ENCODE measurements around the gene TXLNA. TPM values are rescaled to one million over a fixed set of nuclear protein-coding genes. Genes with fewer than 3 reads are reported as not detected.
A peak's percentile ranks its signal among the peaks of the same experiment; 100 is the strongest.

The TXLNA gene
- polyA plus RNA-seq, 5 donors, result 35.6 to 49.1 (median 42.6) TPM

GRCh38 chr1:32241001-32241763 is 61.7 kb downstream of the TXLNA start:
- peak; percentile 64 to 69 for DNase-seq

GRCh38 chr1:32242341-32242851 is 62.9 kb downstream of the TXLNA start:
- peak; percentile 50 to 59 for DNase-seq

GRCh38 chr1:32246888-32247273 is 67.4 kb downstream of the TXLNA start, which contains the start of gene FAM167B:
Gene FAM167B (plus strand): TSS chr1:32247222. CDS start chr1:32247422, 200 bp downstream.
- no peak for DNase-seq

- no peak for DNase-seq
These were observed 68.0 kb downstream of the TXLNA start for GRCh38 chr1:32247452-32247851.

Other genes starting within 250 kb of the TXLNA start
- 100 to 1,000 TPM; 176 to 268 (median 222) TPM for gene PTP4A2, start 241.3 kb upstream of the TXLNA start, polyA plus RNA-seq (ENCODE audit: insufficient read depth in 1 of 5, insufficient read length in 5 of 5, low replicate concordance in 1 of 5)
- gene KHDRBS1, start 165.8 kb upstream of the TXLNA start, polyA plus RNA-seq (ENCODE audit: insufficient read depth in 1 of 5, insufficient read length in 5 of 5, low replicate concordance in 1 of 5), result 100 to 1,000 TPM; 193 to 247 (median 218) TPM
- 10 to 100 TPM; 21.1 to 27.2 (median 24.6) TPM for gene TMEM39B, start 106.7 kb upstream of the TXLNA start, polyA plus RNA-seq (ENCODE audit: insufficient read depth in 1 of 5, insufficient read length in 5 of 5, low replicate concordance in 1 of 5)
- gene KPNA6, start 71.6 kb upstream of the TXLNA start, polyA plus RNA-seq (ENCODE audit: insufficient read depth in 1 of 5, insufficient read length in 5 of 5, low replicate concordance in 1 of 5), result 10 to 100 TPM; 28.0 to 39.1 (median 35.5) TPM
- gene CCDC28B, start 20.9 kb downstream of the TXLNA start, polyA plus RNA-seq (ENCODE audit: insufficient read depth in 1 of 5, insufficient read length in 5 of 5, low replicate concordance in 1 of 5), result 10 to 100 TPM; 22.0 to 34.4 (median 25.1) TPM
- 1 to 10 TPM; 7.2 to 8.7 (median 7.8) TPM for gene IQCC, start 26.0 kb downstream of the TXLNA start, polyA plus RNA-seq (ENCODE audit: insufficient read depth in 1 of 5, insufficient read length in 5 of 5, low replicate concordance in 1 of 5)
- 1 to 10 TPM; 1.6 to 3.4 (median 2.7) TPM for gene DCDC2B, start 29.4 kb downstream of the TXLNA start, polyA plus RNA-seq (ENCODE audit: insufficient read depth in 1 of 5, insufficient read length in 5 of 5, low replicate concordance in 1 of 5)
- 10 to 100 TPM; 19.2 to 24.1 (median 23.0) TPM for gene TMEM234, start 42.7 kb downstream of the TXLNA start, polyA plus RNA-seq (ENCODE audit: insufficient read depth in 1 of 5, insufficient read length in 5 of 5, low replicate concordance in 1 of 5)
- 100 to 1,000 TPM; 164 to 195 (median 171) TPM for gene EIF3I, start 42.7 kb downstream of the TXLNA start, polyA plus RNA-seq (ENCODE audit: insufficient read depth in 1 of 5, insufficient read length in 5 of 5, low replicate concordance in 1 of 5)
- gene FAM167B, start 67.5 kb downstream of the TXLNA start, polyA plus RNA-seq (ENCODE audit: insufficient read depth in 1 of 5, insufficient read length in 5 of 5, low replicate concordance in 1 of 5), result 1 to 10 TPM; 4.1 to 7.2 (median 4.4) TPM
- 1 to 10 TPM in 4 of 5 donors, under 1 TPM in 1; 0.68 to 2.0 (median 1.6) TPM for gene LCK, start 71.6 kb downstream of the TXLNA start, polyA plus RNA-seq (ENCODE audit: insufficient read depth in 1 of 5, insufficient read length in 5 of 5, low replicate concordance in 1 of 5)
- 100 to 1,000 TPM; 154 to 182 (median 168) TPM for gene HDAC1, start 112.4 kb downstream of the TXLNA start, polyA plus RNA-seq (ENCODE audit: insufficient read depth in 1 of 5, insufficient read length in 5 of 5, low replicate concordance in 1 of 5)
- gene MARCKSL1, start 156.6 kb downstream of the TXLNA start, polyA plus RNA-seq (ENCODE audit: insufficient read depth in 1 of 5, insufficient read length in 5 of 5, low replicate concordance in 1 of 5), result 100 to 1,000 TPM; 354 to 502 (median 411) TPM
- gene FAM229A, start 182.8 kb downstream of the TXLNA start, polyA plus RNA-seq (ENCODE audit: insufficient read depth in 1 of 5, insufficient read length in 5 of 5, low replicate concordance in 1 of 5), result 10 to 100 TPM in 1 of 5 donors, 1 to 10 TPM in 4; 4.9 to 14.0 (median 7.2) TPM
- gene TSSK3, start 182.9 kb downstream of the TXLNA start, polyA plus RNA-seq (ENCODE audit: insufficient read depth in 1 of 5, insufficient read length in 5 of 5, low replicate concordance in 1 of 5), result 1 to 10 TPM; 3.7 to 6.4 (median 4.8) TPM
- 10 to 100 TPM; 52.1 to 61.2 (median 57.2) TPM for gene BSDC1, start 214.8 kb downstream of the TXLNA start, polyA plus RNA-seq (ENCODE audit: insufficient read depth in 1 of 5, insufficient read length in 5 of 5, low replicate concordance in 1 of 5)

All from right lung (tissue), 5 donors.